GM12878 (cell line): Measurements from ENCODE around the gene KIF17. TPM values are rescaled to one million over a fixed set of nuclear protein-coding genes. Genes with fewer than 3 reads are reported as not detected.

Experiments used
- CUX1 ChIP-seq: IDR thresholded peaks from 2 replicates; pipeline ENCODE4 v1.6.1; 2012; ENCODE audit warnings: improper control_type of control experiment, low read depth, low read length; ENCODE audit not compliant: insufficient replicate concordance
- ELK1 ChIP-seq: IDR thresholded peaks from 2 replicates; pipeline ENCODE4 v1.6.1; 2012; ENCODE audit warnings: low read depth, low read length, improper control_type of control experiment
- FOXK2 ChIP-seq: fragments of 450-650 bp; IDR thresholded peaks from 2 replicates; pipeline ENCODE4 v1.6.1; 2017; ENCODE audit warnings: mild to moderate bottlenecking, moderate library complexity
- IRF5 ChIP-seq: fragments of 450-650 bp; IDR thresholded peaks from 2 replicates; pipeline ENCODE4 v1.6.1; 2017; ENCODE audit warnings: borderline replicate concordance
- MTA2 ChIP-seq: fragments of 450-650 bp; IDR thresholded peaks from 2 replicates; pipeline ENCODE4 v1.6.1; 2016; ENCODE audit warnings: low read depth, mild to moderate bottlenecking, moderate library complexity
- MTA3 ChIP-seq: IDR thresholded peaks from 2 replicates; pipeline ENCODE4 v1.6.1; 2012; ENCODE audit warnings: low read length, inconsistent platforms, borderline replicate concordance
- NBN ChIP-seq: fragments of 450-650 bp; IDR thresholded peaks from 2 replicates; pipeline ENCODE4 v1.6.1; 2016
- NR2C1 ChIP-seq: fragments of 450-650 bp; IDR thresholded peaks from 2 replicates; pipeline ENCODE4 v1.6.1; 2017; ENCODE audit warnings: antibody characterized with exemption, mild to moderate bottlenecking, moderate library complexity
- REST ChIP-seq: IDR thresholded peaks from 2 replicates; pipeline ENCODE4 v1.6.1; 2012; ENCODE audit warnings: mild to moderate bottlenecking, low read depth, low read length
- TARDBP ChIP-seq: IDR thresholded peaks from 2 replicates; pipeline ENCODE4 v1.6.1; 2016; ENCODE audit warnings: borderline replicate concordance
- ZBTB33 ChIP-seq: fragments of 450-650 bp; IDR thresholded peaks from 2 replicates; pipeline ENCODE4 v1.6.1; 2017; ENCODE audit warnings: mild to moderate bottlenecking
- ZNF207 ChIP-seq: fragments of 450-650 bp; IDR thresholded peaks from 2 replicates; pipeline ENCODE4 v1.6.1; 2014; ENCODE audit warnings: antibody characterized with exemption, mild to moderate bottlenecking, borderline replicate concordance
- polyA plus RNA-seq, 11 experiments: library from polyadenylated mRNA; depleted of rRNA in 4 of 11; unstranded in 6 of 11; stranded (reverse) in 5 of 11; fragments of >200 nt; fragmentation: Nextera tagmentation in 4 of 11; fragmentation: Illumina TruSeq in 1 of 11; extraction: Ambion mirVana in 4 of 11; extraction: Trizol in 1 of 11; gene quantifications; 1 replicate in 1 of 11; 2 replicates in 10 of 11; pipeline versions ENCODE4 v1.2.1 to v1.2.3, GENCODE V29; 2011 to 2016; ENCODE audit warnings: inconsistent platforms in 2 of 11, missing spikeins in 2 of 11, low read depth in 1 of 11
- total RNA-seq, 4 experiments: library from RNA; depleted of rRNA in 3 of 4; stranded (reverse); fragments of >200 nt in 3 of 4; fragmentation: Illumina TruSeq in 1 of 4; extraction: Trizol in 1 of 4; gene quantifications; 2 replicates each; pipeline versions ENCODE4 v1.2.1 to v1.2.3, GENCODE V29; 2013 to 2021

Gene KIF17
- total and polyA plus RNA-seq, 10 of the 15 experiments (the other 5 are each of a cell fraction or from before 2014, with no cell fraction given) = 0.01 to 0.10 (median 0.03) TPM; not detected in 7

GRCh38 chr1:20729990-20730689 lies 12.3 kb upstream of the KIF17 start (continued):
- no peak for TF ChIP-seq ZBTB33
- TF ChIP-seq TARDBP = no peak
- TF ChIP-seq ELK1 = no peak
- TF ChIP-seq MTA2 = no peak
- no peak for TF ChIP-seq IRF5
- TF ChIP-seq REST = no peak
- TF ChIP-seq ZNF207 = no peak
- no peak for TF ChIP-seq NBN
- TF ChIP-seq MTA3 = no peak
- TF ChIP-seq CUX1 = no peak
- no peak for TF ChIP-seq NR2C1
- TF ChIP-seq FOXK2 = no peak
- TF ChIP-seq, all 136 proteins: peak for 0
